Measurements from ENCODE around the gene GAB1.

- TF ChIP-seq CTCF (IDR thresholded peaks at IDR 0.05), result no peak
- no peak for TF ChIP-seq ZFX (IDR thresholded peaks at IDR 0.05; ENCODE audit: borderline replicate concordance)
Observed at GRCh38 chr4:143417679-143418403, 81.2 kb downstream of the GAB1 start.

Data from 22Rv1 (cell line).